IgD-negative memory B cell (primary cell): Measurements from ENCODE around the gene MEI1. TPM values are rescaled to one million over a fixed set of nuclear protein-coding genes. Genes with fewer than 3 reads are reported as not detected.

ENCODE experiments used
- polyA plus RNA-seq: library from polyadenylated mRNA; unstranded; fragments of 300-500 nt; fragmentation: Illumina TruSeq; gene quantifications from one replicate; pipeline ENCODE4 v1.2.3, GENCODE V29; 2021

Gene MEI1
- polyA plus RNA-seq, 1 donor from 2014 or later, result 105 TPM

Other genes with a start within 250 kb of the MEI1 start
- 23.8 TPM for gene PHF5A, start 230.8 kb upstream of the MEI1 start, polyA plus RNA-seq
- gene ACO2, start 230.4 kb upstream of the MEI1 start, polyA plus RNA-seq, result 132 TPM
- 15.9 TPM for gene POLR3H, start 155.0 kb upstream of the MEI1 start, polyA plus RNA-seq
- gene CSDC2, start 138.5 kb upstream of the MEI1 start, polyA plus RNA-seq, result not detected
- 21.8 TPM for gene PMM1, start 109.7 kb upstream of the MEI1 start, polyA plus RNA-seq
- gene DESI1, start 78.5 kb upstream of the MEI1 start, polyA plus RNA-seq, result 12.5 TPM
- gene XRCC6, start 78.2 kb upstream of the MEI1 start, polyA plus RNA-seq, result 377 TPM
- 316 TPM for gene SNU13, start 10.6 kb upstream of the MEI1 start, polyA plus RNA-seq
- 6.1 TPM for gene CCDC134, start 101.2 kb downstream of the MEI1 start, polyA plus RNA-seq
- gene SREBF2, start 133.6 kb downstream of the MEI1 start, polyA plus RNA-seq, result 59.8 TPM
- gene SHISA8, start 215.6 kb downstream of the MEI1 start, polyA plus RNA-seq, result 1.7 TPM
- 80.6 TPM for gene TNFRSF13C, start 227.3 kb downstream of the MEI1 start, polyA plus RNA-seq
- gene CENPM, start 247.6 kb downstream of the MEI1 start, polyA plus RNA-seq, result 28.7 TPM